SK-N-SH (cell line): Measurements from ENCODE around the gene BCAP31. TPM values are rescaled to one million over a fixed set of nuclear protein-coding genes. Genes with fewer than 3 reads are reported as not detected.

Experiments
- CTCF ChIA-PET: fragments of 300-600, 350-600 bp; formaldehyde crosslinking; extraction: SDS; loops from one replicate; lab custom pipeline; 2021; lab: Yijun Ruan, JAX
- POLR2A ChIA-PET: fragments of 350-600 bp; sonication (Branson Sonifier 250); formaldehyde crosslinking; extraction: SDS; loops from one replicate; lab custom pipeline; 2020; ENCODE audit warnings: antibody characterized with exemption, inconsistent platforms; lab: Yijun Ruan, JAX
- DNase-seq: peaks from one replicate; pipeline ENCODE4 v3.0.0; 2012
- H2AFZ ChIP-seq: fragments of 200-600 bp; sonication (generic); 2 replicates; pipeline ENCODE4 v1.8.1; 2016; ENCODE audit warnings: antibody characterized with exemption, mild to moderate bottlenecking, low read depth
- H3F3A ChIP-seq: fragments of 200-600 bp; sonication (generic); replicated peaks from 2 replicates; pipeline ENCODE3; 2016; ENCODE audit warnings: antibody characterized with exemption, mild to moderate bottlenecking; ENCODE audit not compliant: insufficient read depth
- H3K27ac ChIP-seq, 2 experiments: fragments of 200-500 bp in 1 of 2; fragments of 200-600 bp in 1 of 2; sonication (Bioruptor generic) in 1 of 2; sonication (generic), shearing (Covaris generic) in 1 of 2; 2 replicates each; pipeline versions ENCODE4 v1.5.1 to v1.6.1; 2014 to 2016; ENCODE audit warnings: low read depth in 2 of 2, inconsistent platforms in 1 of 2, low read length in 1 of 2, mild to moderate bottlenecking in 1 of 2, mixed read lengths in 1 of 2
- H3K27me3 ChIP-seq: fragments of 200-600 bp; sonication (generic), shearing (Covaris generic); 2 replicates; pipeline ENCODE4 v1.6.1; 2016; ENCODE audit warnings: mixed run types; ENCODE audit not compliant: insufficient read depth
- H3K36me3 ChIP-seq, 2 experiments: fragments of 200-500 bp in 1 of 2; fragments of 200-600 bp in 1 of 2; sonication (Bioruptor generic) in 1 of 2; sonication (generic) in 1 of 2; replicated peaks in 1 of 2; 2 replicates each; pipeline versions ENCODE3 to v1.5.1; 2014 to 2016; ENCODE audit warnings: low read length in 1 of 2, mild to moderate bottlenecking in 1 of 2; ENCODE audit not compliant: insufficient read depth in 2 of 2, control insufficient read depth in 1 of 2
- H3K4me1 ChIP-seq, 2 experiments: fragments of 200-500 bp in 1 of 2; fragments of 200-600 bp in 1 of 2; sonication (Bioruptor generic) in 1 of 2; sonication (generic), shearing (Covaris generic) in 1 of 2; 2 replicates each; pipeline versions ENCODE4 v1.5.1 to v1.6.1; 2014 to 2016; ENCODE audit warnings: low read depth in 1 of 2, low read length in 1 of 2, mixed run types in 1 of 2; ENCODE audit not compliant: insufficient read depth in 2 of 2, control insufficient read depth in 1 of 2
- H3K4me2 ChIP-seq: fragments of 200-600 bp; sonication (generic), shearing (Covaris generic); 2 replicates; pipeline ENCODE4 v1.6.1; 2017; ENCODE audit warnings: mixed run types
- H3K4me3 ChIP-seq, 2 experiments: fragments of 200-500 bp in 1 of 2; fragments of 200-600 bp in 1 of 2; sonication (Bioruptor generic) in 1 of 2; sonication (generic), shearing (Covaris generic) in 1 of 2; 2 replicates each; pipeline versions ENCODE4 v1.5.1 to v1.8.1; 2014 to 2016; ENCODE audit warnings: low read depth in 2 of 2, inconsistent platforms in 1 of 2, low read length in 1 of 2, mild to moderate bottlenecking in 1 of 2, mixed read lengths in 1 of 2, moderate library complexity in 1 of 2
- H3K79me2 ChIP-seq: fragments of 200-600 bp; sonication (generic); 2 replicates; pipeline ENCODE4 v1.8.1; 2017; ENCODE audit warnings: mild to moderate bottlenecking; ENCODE audit not compliant: insufficient read depth
- H3K9ac ChIP-seq: fragments of 200-600 bp; sonication (generic); 2 replicates; pipeline ENCODE4 v1.6.1; 2017; ENCODE audit warnings: mixed run types
- H3K9me2 ChIP-seq: fragments of 200-600 bp; sonication (generic); 2 replicates; pipeline ENCODE4 v1.6.1; 2017; ENCODE audit warnings: mixed run types
- H3K9me3 ChIP-seq: fragments of 200-600 bp; sonication (generic); 2 replicates; pipeline ENCODE4 v1.6.1; 2017; ENCODE audit warnings: mixed run types, mild to moderate bottlenecking, moderate library complexity
- H4K20me1 ChIP-seq: fragments of 200-600 bp; sonication (generic); 2 replicates; pipeline ENCODE4 v1.6.1; 2017; ENCODE audit warnings: mild to moderate bottlenecking, mixed run types; ENCODE audit not compliant: insufficient read depth
- CTCF ChIP-seq: fragments of 200-600 bp; sonication (generic); IDR thresholded peaks from 2 replicates; pipeline ENCODE4 v1.6.1; 2017; ENCODE audit warnings: antibody characterized with exemption, mild to moderate bottlenecking, moderate library complexity
- FOSL2 ChIP-seq: IDR thresholded peaks from 2 replicates; pipeline ENCODE4 v1.4.0; 2012; ENCODE audit warnings: low read depth, mild to moderate bottlenecking, moderate library complexity, borderline replicate concordance
- FOXM1 ChIP-seq: IDR thresholded peaks from 2 replicates; pipeline ENCODE4 v1.4.0; 2012; ENCODE audit warnings: low read depth, mild to moderate bottlenecking
- GATA2 ChIP-seq: sonication (generic); formaldehyde crosslinking; IDR thresholded peaks from 2 replicates; pipeline ENCODE4 v1.5.0; 2020; ENCODE audit warnings: mild to moderate bottlenecking, missing genetic modification reagents
- MXI1 ChIP-seq: IDR thresholded peaks from 2 replicates; pipeline ENCODE4 v1.6.1; 2012; ENCODE audit warnings: mild to moderate bottlenecking, low read depth, low read length, improper control_type of control experiment
- POLR2AphosphoS5 ChIP-seq: IDR thresholded peaks from 2 replicates; pipeline ENCODE4 v1.6.1; 2012; ENCODE audit warnings: low read depth, low read length
- RFX5 ChIP-seq: IDR thresholded peaks from 2 replicates; pipeline ENCODE4 v1.6.1; 2012; ENCODE audit warnings: mild to moderate bottlenecking, improper control_type of control experiment, low read length
- TAF1 ChIP-seq: IDR thresholded peaks from 2 replicates; pipeline ENCODE4 v1.6.1; 2012; ENCODE audit warnings: low read depth, mild to moderate bottlenecking, low read length, moderate library complexity, borderline replicate concordance
- TCF12 ChIP-seq: IDR thresholded peaks from 2 replicates; pipeline ENCODE4 v1.4.0; 2012
- WGBS: methylation state at CpG from one replicate; pipeline ENCODE4 v1.1.6; 2017; ENCODE audit warnings: low lambda C conversion rate; 5-methylcytosine and 5-hydroxymethylcytosine counted together
- polyA plus RNA-seq, 3 experiments: library from polyadenylated mRNA; depleted of rRNA; stranded (reverse); fragments of >200 nt; gene quantifications; 2 replicates each; pipeline ENCODE4 v1.2.3, GENCODE V29; 2012
- small RNA-seq, 7 experiments: library from RNA; depleted of rRNA; stranded (forward); fragments of <200 nt; gene quantifications; one replicate each; pipeline ENCODE3, GENCODE V24; 2012
- TF ChIP-seq, protein P1 (sequence below): IDR thresholded peaks from 2 replicates; pipeline ENCODE4 v1.4.0; 2012; ENCODE audit warnings: low read depth, borderline replicate concordance
- TF ChIP-seq, protein P2 (sequence below): IDR thresholded peaks from 2 replicates; pipeline ENCODE4 v1.4.0; 2012; ENCODE audit warnings: low read depth

Gene BCAP31
- polyA plus RNA-seq, 1 of the 3 experiments (the other 2 are of a cell fraction): 173 TPM

DNA sequence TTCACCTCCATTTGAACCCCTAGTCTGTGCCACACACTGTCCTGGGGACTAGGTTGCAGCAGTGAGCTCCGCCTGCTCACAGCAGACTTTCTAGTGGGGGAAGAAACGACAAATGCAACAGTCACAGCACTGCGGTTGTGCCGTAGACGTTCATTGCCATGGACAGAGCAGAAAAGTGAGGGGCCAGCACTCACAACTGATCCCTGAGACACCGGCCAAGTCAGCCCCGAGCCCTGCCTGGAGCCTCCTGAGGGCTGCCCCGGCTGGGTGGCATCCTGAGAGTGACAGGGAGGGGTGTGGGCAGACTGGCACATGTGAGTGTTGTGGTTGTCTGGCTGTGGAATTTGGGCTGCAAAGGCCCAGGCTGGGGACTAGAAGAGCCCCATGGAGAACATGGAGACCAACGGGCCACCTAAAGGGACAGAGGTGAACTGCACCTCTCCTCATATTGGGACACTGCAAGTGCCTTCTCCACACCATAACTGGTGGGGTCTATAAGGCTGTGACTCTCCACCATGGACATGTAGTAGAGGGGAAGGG lies 72.6 kb downstream of the BCAP31 start:
- H3K9me2 ChIP-seq: no peaks in the 10 kb centered on the region
- no peaks in the 10 kb centered on the region for H3K79me2 ChIP-seq
- ChIA-PET POLR2A (no interaction called here), CTCF (interaction anchor here (0.7 to 11.0 kb wide), 7 partner anchors 8 to 97 kb away, joined by 3 to 106 read pairs (median 5); no protein-coding TSS in a partner anchor)
- DNase-seq: peak; percentile 45
- TF ChIP-seq CTCF: peak; percentile 31
- no peak for TF ChIP-seq GATA2 (CRISPR knock-in tag)
- H3K9ac ChIP-seq: no peak overlapping the region
- H3K4me3 ChIP-seq: no peak overlapping the region
- no peaks in the 10 kb centered on the region for H4K20me1 ChIP-seq
- peaks cover 14% of the 10 kb centered on the region for H3K27me3 ChIP-seq
- H3F3A ChIP-seq: no peaks in the 10 kb centered on the region
- peaks cover 0 to 1% of the 10 kb centered on the region in 2 experiments; a peak in 1 of 4 replicates for H3K4me1 ChIP-seq
- 46% methylated on average over 6 of the region's 9 CpGs for WGBS
- no peak overlapping the region for H3K27ac ChIP-seq
- no peaks in the 10 kb centered on the region for H3K9me3 ChIP-seq
- no peak overlapping the region for H2AFZ ChIP-seq
- no peaks in the 10 kb centered on the region for H3K36me3 ChIP-seq
- no peak overlapping the region for H3K4me2 ChIP-seq

- H3F3A ChIP-seq: no peaks in the 10 kb centered on the region
- H3K9me3 ChIP-seq: no peaks in the 10 kb centered on the region
- H3K36me3 ChIP-seq: no peaks in the 10 kb centered on the region
- H3K27ac ChIP-seq: no peak overlapping the region
- no peaks in the 10 kb centered on the region for H3K79me2 ChIP-seq
- no peak for TF ChIP-seq RFX5
- no peak for TF ChIP-seq FOSL2
- no peak for TF ChIP-seq FOXM1
- TF ChIP-seq, protein P1, sequence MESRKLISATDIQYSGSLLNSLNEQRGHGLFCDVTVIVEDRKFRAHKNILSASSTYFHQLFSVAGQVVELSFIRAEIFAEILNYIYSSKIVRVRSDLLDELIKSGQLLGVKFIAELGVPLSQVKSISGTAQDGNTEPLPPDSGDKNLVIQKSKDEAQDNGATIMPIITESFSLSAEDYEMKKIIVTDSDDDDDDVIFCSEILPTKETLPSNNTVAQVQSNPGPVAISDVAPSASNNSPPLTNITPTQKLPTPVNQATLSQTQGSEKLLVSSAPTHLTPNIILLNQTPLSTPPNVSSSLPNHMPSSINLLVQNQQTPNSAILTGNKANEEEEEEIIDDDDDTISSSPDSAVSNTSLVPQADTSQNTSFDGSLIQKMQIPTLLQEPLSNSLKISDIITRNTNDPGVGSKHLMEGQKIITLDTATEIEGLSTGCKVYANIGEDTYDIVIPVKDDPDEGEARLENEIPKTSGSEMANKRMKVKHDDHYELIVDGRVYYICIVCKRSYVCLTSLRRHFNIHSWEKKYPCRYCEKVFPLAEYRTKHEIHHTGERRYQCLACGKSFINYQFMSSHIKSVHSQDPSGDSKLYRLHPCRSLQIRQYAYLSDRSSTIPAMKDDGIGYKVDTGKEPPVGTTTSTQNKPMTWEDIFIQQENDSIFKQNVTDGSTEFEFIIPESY: no peak
- TF ChIP-seq MXI1: no peak
- no peak for TF ChIP-seq TAF1
- TF ChIP-seq POLR2AphosphoS5: no peak
- TF ChIP-seq TCF12: no peak
- TF ChIP-seq, protein P2, sequence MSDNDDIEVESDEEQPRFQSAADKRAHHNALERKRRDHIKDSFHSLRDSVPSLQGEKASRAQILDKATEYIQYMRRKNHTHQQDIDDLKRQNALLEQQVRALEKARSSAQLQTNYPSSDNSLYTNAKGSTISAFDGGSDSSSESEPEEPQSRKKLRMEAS: no peak
- no peak for TF ChIP-seq CTCF
- peaks cover 0 to 3% of the 10 kb centered on the region in 2 experiments; a peak in 1 of 4 replicates for H3K4me1 ChIP-seq
- no peak overlapping the region for H3K4me2 ChIP-seq
- ChIA-PET POLR2A (no interaction called here), CTCF (interaction anchor here (0.7 to 11.0 kb wide), 6 partner anchors 12 to 96 kb away, joined by 3 to 106 read pairs (median 4); no protein-coding TSS in a partner anchor)
- peaks cover 21% of the 10 kb centered on the region for H3K27me3 ChIP-seq
- no peak overlapping the region for H3K9ac ChIP-seq
- no peak for DNase-seq
- no peaks in the 10 kb centered on the region for H4K20me1 ChIP-seq
- WGBS: 29% methylated on average over 7 of the region's 13 CpGs
- H3K9me2 ChIP-seq: no peaks in the 10 kb centered on the region
- no peak overlapping the region for H2AFZ ChIP-seq
- H3K4me3 ChIP-seq: no peak overlapping the region
Measured at GRCh38 chrX:153650959-153651358, 73.2 kb downstream of the BCAP31 start.

Small RNA genes lying within 50 kb of the gene (small RNA-seq; reads per million reads assigned to genes)
- 0 reads per million in 7 experiments for gene RN7SL687P

Other genes with a start within 250 kb of the BCAP31 start
- 15.2 and 28.9 TPM in 2 replicates for gene BGN, start 229.4 kb downstream of the BCAP31 start, polyA plus RNA-seq (2012; rRNA removed)
- 0.16 and 0.18 TPM in 2 replicates for gene ATP2B3, start 206.7 kb downstream of the BCAP31 start, polyA plus RNA-seq (2012; rRNA removed)
- gene CCNQ, start 125.2 kb downstream of the BCAP31 start, polyA plus RNA-seq (2012; rRNA removed): 44.5 and 45.3 TPM in 2 replicates
- gene DUSP9, start 77.2 kb downstream of the BCAP31 start, polyA plus RNA-seq (2012; rRNA removed): 0.05 and 0.08 TPM in 2 replicates
- gene PNCK, start 50.6 kb downstream of the BCAP31 start, polyA plus RNA-seq (2012; rRNA removed): 1.2 and 2.5 TPM in 2 replicates
- 22.3 and 30.8 TPM in 2 replicates for gene SLC6A8, start 36.5 kb downstream of the BCAP31 start, polyA plus RNA-seq (2012; rRNA removed)
- gene ABCD1, start 469 bp upstream of the BCAP31 start, polyA plus RNA-seq (2012; rRNA removed): 7.2 and 7.9 TPM in 2 replicates
- 13.8 and 15.5 TPM in 2 replicates for gene PLXNB3, start 39.9 kb upstream of the BCAP31 start, polyA plus RNA-seq (2012; rRNA removed)
- 0.50 and 0.74 TPM in 2 replicates for gene SRPK3, start 56.7 kb upstream of the BCAP31 start, polyA plus RNA-seq (2012; rRNA removed)
- 78.0 and 107 TPM in 2 replicates for gene IDH3G, start 70.0 kb upstream of the BCAP31 start, polyA plus RNA-seq (2012; rRNA removed)
- gene SSR4, start 70.3 kb upstream of the BCAP31 start, polyA plus RNA-seq (2012; rRNA removed): 326 and 367 TPM in 2 replicates
- 1.9 and 2.4 TPM in 2 replicates for gene PDZD4, start 106.2 kb upstream of the BCAP31 start, polyA plus RNA-seq (2012; rRNA removed)
- gene L1CAM, start 161.8 kb upstream of the BCAP31 start, polyA plus RNA-seq (2012; rRNA removed): 1.9 and 2.0 TPM in 2 replicates
- gene AVPR2, start 180.3 kb upstream of the BCAP31 start, polyA plus RNA-seq (2012; rRNA removed): not detected in 2 replicates
- gene ARHGAP4, start 201.9 kb upstream of the BCAP31 start, polyA plus RNA-seq (2012; rRNA removed): 1.6 and 2.2 TPM in 2 replicates
- 192 and 229 TPM in 2 replicates for gene NAA10, start 210.7 kb upstream of the BCAP31 start, polyA plus RNA-seq (2012; rRNA removed)
- gene RENBP, start 220.3 kb upstream of the BCAP31 start, polyA plus RNA-seq (2012; rRNA removed): 0.90 and 1.0 TPM in 2 replicates
- 4.7 and 9.5 TPM in 2 replicates for gene HCFC1, start 247.4 kb upstream of the BCAP31 start, polyA plus RNA-seq (2012; rRNA removed)
- 9.4 and 10.9 TPM in 2 replicates for gene TMEM187, start 248.4 kb upstream of the BCAP31 start, polyA plus RNA-seq (2012; rRNA removed)